NCI-H526 (cell line): ENCODE data around the gene WNT9A.
"Not testable (repeated sequence)": the region's sequence is repeated elsewhere in the genome, so short reads cannot be mapped to it uniquely, and the experiment has no call there.

Experiments used
- DNase-seq, 2 experiments: peaks; one replicate each; lab custom pipeline; 2025; lab: John Stamatoyannopoulos, UW

The WNT9A gene

GRCh38 chr1:227947676-227948492, at the start of gene WNT9A:
Gene WNT9A, minus strand, starts transcription at chr1:227947932. Its CDS starts 45 bp downstream, at chr1:227947887.
- DNase-seq: peak in 1 of 2 experiments; percentile 55

- DNase-seq: no peak
Observed at GRCh38 chr1:227996187-227996950, 48.6 kb upstream of the WNT9A start.

GRCh38 chr1:227994632-227995300, 47.0 kb upstream of the WNT9A start:
- no peak for DNase-seq

- DNase-seq: no peak
Observed at GRCh38 chr1:227987181-227987580, 39.4 kb upstream of the WNT9A start.

- not testable (repeated sequence) for DNase-seq
Observed at GRCh38 chr1:227975583-227976283, 28.0 kb upstream of the WNT9A start.

GRCh38 chr1:227973724-227974288, 26.1 kb upstream of the WNT9A start:
- DNase-seq: not testable (repeated sequence)

GRCh38 chr1:227972843-227973374, 25.2 kb upstream of the WNT9A start:
- DNase-seq: not testable (repeated sequence)

- DNase-seq: not testable (repeated sequence)
Observed at GRCh38 chr1:227972283-227972679, 24.5 kb upstream of the WNT9A start.

- not testable (repeated sequence) for DNase-seq
Observed at GRCh38 chr1:227971643-227972282, 24.0 kb upstream of the WNT9A start.

GRCh38 chr1:227971216-227971615, 23.5 kb upstream of the WNT9A start:
- not testable (repeated sequence) for DNase-seq

- not testable (repeated sequence) for DNase-seq
Observed at GRCh38 chr1:227970076-227970995, 22.6 kb upstream of the WNT9A start.

GRCh38 chr1:227967815-227968214, 20.1 kb upstream of the WNT9A start:
- DNase-seq: not testable (repeated sequence)

- DNase-seq: not testable (repeated sequence)
Observed at GRCh38 chr1:227966733-227967132, 19.0 kb upstream of the WNT9A start.

GRCh38 chr1:227961651-227962466, 14.1 kb upstream of the WNT9A start:
- DNase-seq: no peak

- DNase-seq: no peak
Observed at GRCh38 chr1:227959325-227959860, 11.7 kb upstream of the WNT9A start.

- DNase-seq: no peak
Observed at GRCh38 chr1:227958617-227959324, 11.0 kb upstream of the WNT9A start.

GRCh38 chr1:227955808-227956207, 8.1 kb upstream of the WNT9A start:
- no peak for DNase-seq
